ENCODE data around the gene TRA2A.
"Not testable (repeated sequence)": the region's sequence is repeated elsewhere in the genome, so short reads cannot be mapped to it uniquely, and the experiment has no call there.

The TRA2A gene

DNA sequence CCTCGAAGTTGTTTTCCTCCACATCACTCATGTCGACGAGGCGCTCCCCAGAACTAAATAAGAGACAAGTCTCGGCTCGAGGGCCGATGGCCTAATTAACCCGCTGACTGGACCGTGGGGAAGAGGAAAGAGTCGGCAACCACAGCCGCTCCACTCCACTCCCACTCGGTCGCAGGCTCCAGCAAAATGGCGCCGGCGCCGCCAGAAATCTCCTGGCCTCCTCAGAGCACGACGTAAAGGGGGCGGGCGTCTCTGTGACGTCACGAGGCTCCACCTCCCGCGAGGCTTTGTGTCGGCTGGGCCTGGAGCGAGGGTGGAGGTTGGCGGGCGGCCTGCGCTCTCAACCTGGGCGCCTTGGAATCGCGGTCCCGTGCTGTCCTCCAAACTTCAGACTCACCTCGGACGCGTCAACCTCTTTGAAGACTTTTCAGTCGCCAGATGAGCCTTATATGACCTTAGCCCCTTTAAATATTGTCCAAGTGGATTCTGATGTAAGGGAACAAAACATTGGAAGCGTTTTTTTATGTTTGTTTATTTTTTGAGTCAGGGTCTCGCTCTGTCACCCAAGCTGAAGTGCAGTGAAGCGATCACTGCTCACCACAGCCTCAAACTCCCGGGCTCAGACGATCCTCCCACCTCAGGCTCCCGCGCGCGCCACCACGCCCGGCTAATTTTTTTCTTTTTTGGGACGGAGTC is at the start of gene TRA2A:
TRA2A (minus strand) TSS at position 188 of the 696 bp plus-strand sequence; CDS start at position 31, 157 bp downstream.
- peak; percentile 94 to 95 for DNase-seq (ENCODE audit: low read depth in 2 of 2)

DNA sequence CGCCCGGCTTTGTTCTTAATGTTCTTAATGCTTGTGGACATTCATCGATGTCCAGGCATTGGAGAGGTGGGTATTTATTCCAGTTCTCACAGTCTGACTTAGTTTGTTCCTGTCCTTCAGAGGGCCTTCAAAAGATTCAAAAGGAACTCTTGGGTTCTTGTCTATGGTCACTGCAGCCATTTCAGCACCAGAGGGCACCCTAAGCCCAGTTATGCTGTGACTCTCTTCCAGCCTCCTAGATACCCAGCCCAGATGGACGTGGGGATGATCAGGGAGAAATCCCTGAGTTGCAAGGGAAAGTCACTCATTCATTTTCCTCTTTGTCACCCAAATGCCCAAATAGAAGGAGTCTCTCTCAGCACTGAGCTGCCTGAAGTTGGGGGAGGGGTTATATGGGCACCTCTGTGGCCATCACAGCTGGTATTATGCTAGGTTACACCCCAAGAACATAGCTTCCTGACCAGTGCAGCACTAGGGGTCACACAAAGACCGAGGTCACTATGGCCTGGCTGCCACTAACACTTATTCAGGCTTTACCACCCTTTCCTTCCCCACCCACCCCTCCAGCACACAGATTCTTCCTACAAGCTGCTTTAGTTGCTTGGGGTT is 38.9 kb upstream of the TRA2A start:
- DNase-seq (ENCODE audit: low read depth in 2 of 2), result peak; percentile 33 to 61

- DNase-seq (ENCODE audit: low read depth in 2 of 2), result no peak
Measured at GRCh38 chr7:23558303-23558702, 26.5 kb upstream of the TRA2A start.

DNA sequence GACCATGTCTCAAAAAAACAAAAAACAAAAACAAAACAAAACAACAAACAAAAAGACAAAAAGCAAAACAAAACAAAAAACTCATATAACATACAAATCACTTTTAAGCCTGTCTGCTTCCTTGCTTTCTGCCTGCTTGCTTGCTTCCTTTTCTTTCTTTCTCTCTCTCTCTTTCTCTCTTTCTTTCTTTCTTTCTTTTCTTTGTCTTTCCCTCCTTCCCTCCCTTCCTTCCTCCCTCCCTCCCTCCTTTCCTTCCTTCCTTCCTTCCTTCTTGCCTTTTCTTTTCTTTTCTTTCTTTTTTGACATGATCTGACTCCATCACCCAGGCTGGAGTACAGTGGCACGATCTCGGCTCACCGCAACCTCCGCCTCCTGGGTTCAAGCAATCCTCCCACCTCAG is 15.9 kb upstream of the TRA2A start:
- no peak for DNase-seq (ENCODE audit: low read depth in 2 of 2)

DNA sequence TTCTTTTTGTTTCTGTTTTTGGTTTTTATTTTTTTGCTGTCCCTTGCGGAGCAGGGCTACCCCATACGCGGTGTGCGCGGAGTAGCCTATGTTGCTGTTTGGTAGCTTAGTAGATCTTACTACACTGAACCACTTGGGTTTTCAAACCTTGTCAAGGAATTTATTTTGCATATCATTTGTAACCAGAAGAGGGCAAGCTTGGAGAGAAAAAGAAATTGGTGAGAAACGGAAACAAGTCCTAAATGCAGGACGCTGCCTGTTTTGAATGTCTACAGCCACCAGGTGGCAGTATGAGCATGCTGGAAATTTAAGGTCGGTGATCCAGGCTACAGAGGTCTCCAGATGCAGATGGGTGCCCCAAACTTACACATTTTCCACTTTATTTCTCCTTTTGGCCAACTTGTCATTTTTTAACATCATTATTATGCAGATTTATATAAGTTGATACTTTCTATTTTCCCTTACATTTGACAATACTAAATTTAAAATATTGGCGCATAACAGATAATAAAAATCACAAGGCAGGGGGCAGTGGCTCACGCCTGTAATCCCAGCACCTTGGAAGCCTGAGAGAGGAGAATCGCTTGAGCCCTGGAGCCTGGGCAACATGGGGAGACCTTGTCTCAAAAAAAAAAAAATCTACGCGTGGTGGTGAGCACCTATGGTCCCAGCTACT is 15.3 kb upstream of the TRA2A start:
- peak; percentile 60 to 68 for DNase-seq (ENCODE audit: low read depth in 2 of 2)

DNA sequence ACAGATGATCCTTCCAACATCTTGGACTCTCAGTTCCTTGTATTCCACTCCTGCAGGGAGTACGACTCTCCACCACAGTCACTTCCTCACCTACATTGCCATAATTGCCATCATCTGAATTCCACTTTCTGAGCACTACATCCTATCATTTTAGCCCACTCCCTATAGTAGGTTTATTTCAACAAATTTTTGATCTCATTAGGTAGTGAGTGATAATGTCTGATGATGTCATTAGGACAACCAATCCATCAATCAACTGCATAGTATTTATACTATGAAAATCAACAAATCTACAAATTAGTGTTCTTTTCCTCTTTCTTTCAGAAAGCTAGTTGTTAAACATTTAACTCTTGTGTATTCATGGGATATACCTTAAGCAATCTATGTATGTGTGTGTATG is 13.7 kb upstream of the TRA2A start:
- no peak for DNase-seq (ENCODE audit: low read depth in 2 of 2)

DNA sequence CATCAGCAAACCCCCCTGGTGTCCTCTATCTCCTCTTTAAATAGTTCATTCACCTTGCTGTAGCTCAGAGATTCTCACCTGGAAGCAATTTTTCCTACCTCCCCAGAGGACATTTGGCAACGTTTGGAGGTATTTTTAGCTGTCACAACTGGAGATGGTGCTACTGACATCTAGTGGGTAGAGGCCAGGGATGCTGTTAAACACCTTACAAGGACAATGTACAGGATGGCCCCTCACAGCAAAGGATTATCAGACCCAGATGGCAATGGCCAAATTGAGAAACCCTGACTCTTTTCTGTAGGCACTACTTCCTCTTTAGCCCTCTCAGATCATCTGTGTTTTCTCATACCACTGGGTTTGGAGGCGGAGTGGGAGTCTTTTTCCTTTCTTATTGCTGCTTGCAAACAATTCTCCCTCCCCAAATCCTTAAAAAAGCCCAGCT is 13.2 kb upstream of the TRA2A start:
- no peak for DNase-seq (ENCODE audit: low read depth in 2 of 2)

DNA sequence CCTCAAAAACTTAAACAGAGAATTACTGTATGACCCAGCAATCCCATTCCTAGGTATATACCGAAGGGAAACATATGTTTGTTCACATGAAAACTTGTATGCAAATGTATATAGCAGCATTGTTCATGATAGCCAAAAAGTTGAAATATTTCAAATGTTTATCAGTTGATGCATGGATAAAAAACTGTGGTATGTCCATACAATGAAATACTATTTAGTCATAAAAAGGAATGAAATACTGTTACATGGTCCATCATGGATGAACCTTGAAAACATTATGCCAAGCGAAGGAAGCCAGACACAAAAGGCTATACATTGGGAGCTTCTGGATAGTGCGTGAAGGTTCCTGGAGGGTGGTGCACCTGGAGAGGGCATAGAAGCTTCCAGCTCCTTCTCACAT is 11.0 kb upstream of the TRA2A start:
- DNase-seq (ENCODE audit: low read depth in 2 of 2), result no peak

GRCh38 chr7:23539494-23539907 is 7.7 kb upstream of the TRA2A start:
- no peak for DNase-seq (ENCODE audit: low read depth in 2 of 2)

- DNase-seq (ENCODE audit: low read depth in 2 of 2), result no peak
Measured at GRCh38 chr7:23538301-23538700, 6.5 kb upstream of the TRA2A start.

- DNase-seq (ENCODE audit: low read depth in 2 of 2), result no peak
Measured at GRCh38 chr7:23533238-23533604, 1.4 kb upstream of the TRA2A start.

DNA sequence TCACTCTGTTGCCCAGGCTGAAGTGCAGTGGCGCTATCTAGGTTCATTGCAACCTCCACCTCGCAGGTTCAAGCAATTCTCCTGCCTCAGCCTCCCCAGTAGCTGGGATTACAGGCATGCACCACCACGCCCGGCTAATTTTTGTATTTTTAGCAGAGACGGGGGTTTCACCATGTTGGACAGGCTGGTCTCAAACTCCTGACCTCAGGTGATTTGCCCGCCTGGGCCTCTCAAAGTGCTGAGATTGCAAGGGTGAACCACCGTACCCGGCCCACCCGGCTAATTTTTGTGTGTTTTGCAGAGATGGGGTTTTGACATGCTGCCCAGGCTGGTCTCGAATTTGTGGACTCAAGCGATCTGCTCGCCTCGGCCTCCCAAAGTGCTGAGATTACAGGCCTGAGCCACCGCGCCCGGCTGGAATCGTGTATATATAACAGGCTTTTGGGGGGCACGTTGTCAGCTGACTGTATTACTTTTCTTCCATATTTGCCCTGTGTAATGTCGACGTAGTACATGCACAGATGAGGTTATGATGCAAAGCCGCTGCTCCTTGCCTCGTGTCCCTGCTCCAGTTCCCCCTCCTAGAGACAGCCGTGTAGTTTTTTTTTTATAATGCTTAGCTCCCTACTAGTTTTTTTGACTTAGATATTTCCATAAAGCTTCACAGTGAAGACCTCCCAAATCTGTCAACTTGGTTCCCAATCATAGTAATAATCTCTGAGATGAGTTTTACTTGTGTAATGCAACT is 883 bp upstream of the TRA2A start:
- DNase-seq (ENCODE audit: low read depth in 2 of 2), result no peak

- peak; percentile 33 to 38 for DNase-seq (ENCODE audit: low read depth in 2 of 2)
Measured at GRCh38 chr7:23531050-23531793, 559 bp downstream of the TRA2A start.

GRCh38 chr7:23530405-23530804 is 1.4 kb downstream of the TRA2A start:
- DNase-seq (ENCODE audit: low read depth in 2 of 2), result no peak

DNA sequence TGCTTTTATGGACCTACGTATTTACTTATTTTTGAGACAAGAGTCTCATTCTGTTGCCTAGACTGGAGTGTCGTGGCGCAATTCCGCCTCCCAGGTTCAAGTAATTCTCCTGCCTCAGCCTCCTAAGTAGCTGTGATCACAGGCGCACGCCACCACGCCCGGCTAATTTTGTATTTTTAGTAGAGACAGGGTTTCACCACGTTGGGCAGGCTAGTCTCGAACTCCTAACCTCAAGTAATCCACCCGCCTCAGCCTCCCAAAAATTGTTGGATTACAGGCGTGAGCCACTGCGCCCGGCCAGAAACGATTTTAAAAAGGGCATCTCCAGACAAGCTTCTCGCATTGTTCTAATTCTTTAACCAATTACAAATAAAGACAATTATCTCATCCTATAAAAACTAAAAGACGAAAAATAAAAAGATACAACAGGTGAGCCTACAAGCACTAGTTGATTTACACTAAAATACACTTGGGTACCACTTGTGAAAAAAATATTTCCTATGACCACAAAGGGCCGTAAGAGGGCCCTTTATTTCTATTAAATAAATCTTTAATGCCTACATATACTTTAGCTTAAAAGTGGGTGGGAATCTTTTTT is 2.4 kb downstream of the TRA2A start:
- DNase-seq (ENCODE audit: low read depth in 2 of 2), result no peak

GRCh38 chr7:23525611-23526010 is 6.2 kb downstream of the TRA2A start:
- DNase-seq (ENCODE audit: low read depth in 2 of 2), result not testable (repeated sequence)

DNA sequence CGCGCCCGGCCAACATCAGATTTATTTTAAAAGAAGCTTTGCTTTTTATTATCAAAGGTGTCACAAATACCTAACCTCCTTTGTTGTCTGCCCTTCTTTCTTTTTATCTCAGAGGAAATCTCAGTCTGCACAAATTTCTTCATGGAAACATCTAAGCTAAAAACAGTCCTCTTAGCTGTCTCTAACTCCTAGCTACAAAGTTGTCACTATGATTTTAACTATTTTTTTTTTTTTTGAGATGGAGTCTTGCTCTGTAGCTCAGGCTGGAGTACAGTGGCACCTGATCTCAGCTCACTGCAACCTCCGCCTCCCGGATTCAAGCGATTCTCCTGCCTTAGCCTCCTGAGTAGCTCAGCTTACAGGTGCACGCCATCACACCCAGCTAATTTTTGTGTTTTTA is 7.3 kb downstream of the TRA2A start:
- no peak for DNase-seq (ENCODE audit: low read depth in 2 of 2)

DNA sequence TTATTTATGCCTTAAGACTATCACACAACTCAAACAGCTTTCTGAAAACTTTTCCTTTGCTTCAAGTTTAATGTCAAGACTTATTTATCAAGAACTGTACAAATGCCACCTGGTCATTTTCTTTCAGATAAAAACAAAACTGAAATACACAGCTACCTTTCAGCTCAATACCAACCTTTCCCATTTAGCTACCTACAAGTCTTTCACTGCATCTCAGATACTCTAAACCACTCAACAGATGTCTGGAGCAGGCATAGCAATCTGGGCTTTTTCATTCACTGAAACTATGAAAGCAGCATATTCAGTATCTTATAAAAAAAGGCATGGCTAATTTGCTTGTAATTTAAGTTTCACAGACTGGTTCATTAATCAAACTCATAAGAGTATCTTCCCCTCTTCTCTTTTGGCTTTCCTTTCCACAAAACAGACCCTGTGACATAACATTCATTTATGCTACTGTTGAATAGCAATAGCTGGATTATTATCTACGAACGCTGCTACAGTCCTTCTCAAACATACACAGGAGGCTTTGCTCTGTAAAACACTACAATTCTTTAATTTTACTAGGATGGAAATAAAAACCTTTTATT is 8.2 kb downstream of the TRA2A start:
- no peak for DNase-seq (ENCODE audit: low read depth in 2 of 2)

GRCh38 chr7:23520582-23520981 is 11.2 kb downstream of the TRA2A start:
- DNase-seq (ENCODE audit: low read depth in 2 of 2), result no peak

GRCh38 chr7:23514755-23515154 is 17.0 kb downstream of the TRA2A start:
- DNase-seq (ENCODE audit: low read depth in 2 of 2), result no peak

DNA sequence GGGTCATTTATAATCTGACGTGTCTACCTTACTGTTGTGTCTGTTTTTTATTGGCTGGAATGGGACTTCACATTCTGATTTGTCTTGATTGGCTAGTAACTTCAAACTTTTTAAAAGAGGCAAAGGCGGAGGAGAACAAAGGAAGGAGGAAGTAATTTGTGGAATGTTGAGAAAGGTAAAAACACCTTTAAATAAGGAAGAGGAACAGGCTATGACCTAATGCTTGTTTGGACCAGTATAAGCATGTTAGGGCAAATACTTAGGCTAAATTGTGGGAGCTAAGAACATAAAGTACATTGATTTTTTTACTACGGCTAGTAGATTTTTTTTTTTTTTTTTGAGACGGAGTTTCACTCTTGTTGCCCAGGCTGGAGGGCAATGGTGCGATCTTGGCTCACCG is 18.0 kb downstream of the TRA2A start:
- not testable (repeated sequence) for DNase-seq (ENCODE audit: low read depth in 2 of 2)
